ENCODE results near the gene WNK2.

Gene WNK2

DNA sequence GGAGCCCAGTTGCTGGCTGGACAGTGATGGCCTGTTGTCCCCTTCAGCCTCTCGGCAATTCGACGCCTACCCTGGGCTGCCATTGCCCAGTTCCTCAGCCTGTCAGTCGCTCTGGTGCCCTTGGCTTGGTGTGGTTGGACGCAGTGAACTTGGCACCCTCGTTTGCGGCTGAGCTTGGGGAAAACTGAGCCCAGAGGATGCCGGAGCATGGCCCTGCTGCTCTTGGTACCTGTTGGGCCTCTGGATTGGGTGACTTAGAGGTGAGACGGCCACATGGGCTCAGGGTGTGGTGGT, 16.5 kb downstream of the WNK2 start:
- DNase-seq (ENCODE audit: low read depth), result no peak

- DNase-seq (ENCODE audit: low read depth), result no peak
These were observed 17.0 kb downstream of the WNK2 start for GRCh38 chr9:93200989-93201334.

GRCh38 chr9:93203026-93203717, 19.2 kb downstream of the WNK2 start:
- DNase-seq (ENCODE audit: low read depth), result no peak

DNA sequence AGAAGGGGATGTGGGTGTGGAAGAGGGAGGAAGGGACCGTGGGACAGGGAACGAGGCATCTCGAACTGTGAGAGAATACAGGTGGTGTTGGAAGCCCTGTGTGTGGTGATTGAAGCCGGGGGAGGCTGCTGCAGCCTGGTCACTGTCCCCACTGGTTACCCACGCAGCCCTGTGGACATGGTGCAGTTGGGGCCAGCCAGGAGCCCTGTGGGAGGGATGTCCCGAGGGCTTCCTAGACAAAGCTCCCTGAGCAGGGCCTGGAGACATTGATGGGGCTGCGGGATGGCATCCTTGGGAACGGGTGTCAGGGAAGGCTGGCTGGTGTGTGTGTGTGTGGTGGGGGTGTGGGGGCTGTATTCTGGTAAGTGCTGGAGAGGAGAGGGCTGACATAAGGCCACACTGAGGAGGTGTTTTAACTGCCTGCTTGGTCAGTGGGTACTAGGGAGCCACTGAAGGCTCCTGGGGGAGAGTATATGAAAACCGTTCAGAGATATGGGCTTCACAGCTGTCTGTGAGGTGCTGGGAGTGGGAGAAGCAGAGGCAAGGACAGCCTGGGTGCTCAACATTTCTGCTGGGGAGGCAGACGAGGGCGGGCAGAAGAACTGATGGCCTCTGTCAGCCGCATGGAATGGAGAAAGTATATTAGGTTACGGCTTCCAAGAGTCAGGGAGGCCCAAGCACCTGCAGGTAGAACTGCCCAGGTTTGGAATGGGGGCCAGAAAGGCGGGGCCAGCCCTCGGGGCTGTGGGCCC, 20.0 kb downstream of the WNK2 start:
- DNase-seq (ENCODE audit: low read depth), result no peak

DNA sequence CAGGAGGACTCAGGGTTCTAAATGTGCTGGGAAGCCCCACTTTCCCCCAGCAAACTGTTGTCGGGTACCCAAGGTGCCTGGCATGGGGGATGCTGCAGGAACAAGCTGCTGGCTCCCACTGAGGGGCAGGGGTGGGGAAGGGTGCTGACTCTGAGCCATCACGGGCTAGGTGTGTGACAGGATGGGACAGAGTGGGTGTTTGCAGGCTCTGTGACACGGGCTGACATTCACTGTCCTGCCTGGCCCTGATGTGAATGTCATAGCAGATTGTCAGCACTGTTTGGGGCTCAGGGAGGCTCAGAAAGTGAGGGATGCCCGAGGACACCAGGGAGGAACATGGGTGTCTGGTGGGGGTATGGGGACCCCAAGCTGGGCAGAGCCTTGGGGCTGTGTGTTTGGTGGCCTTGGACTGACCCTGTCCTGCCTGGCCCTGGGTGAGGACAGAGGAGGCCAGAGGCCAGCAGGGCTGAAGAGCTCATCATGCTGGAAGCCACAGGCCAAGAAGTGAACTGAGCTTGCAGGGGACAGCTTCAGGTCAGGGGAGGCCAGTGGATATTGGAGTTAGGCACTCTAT, 20.6 kb downstream of the WNK2 start:
- DNase-seq (ENCODE audit: low read depth), result no peak

DNA sequence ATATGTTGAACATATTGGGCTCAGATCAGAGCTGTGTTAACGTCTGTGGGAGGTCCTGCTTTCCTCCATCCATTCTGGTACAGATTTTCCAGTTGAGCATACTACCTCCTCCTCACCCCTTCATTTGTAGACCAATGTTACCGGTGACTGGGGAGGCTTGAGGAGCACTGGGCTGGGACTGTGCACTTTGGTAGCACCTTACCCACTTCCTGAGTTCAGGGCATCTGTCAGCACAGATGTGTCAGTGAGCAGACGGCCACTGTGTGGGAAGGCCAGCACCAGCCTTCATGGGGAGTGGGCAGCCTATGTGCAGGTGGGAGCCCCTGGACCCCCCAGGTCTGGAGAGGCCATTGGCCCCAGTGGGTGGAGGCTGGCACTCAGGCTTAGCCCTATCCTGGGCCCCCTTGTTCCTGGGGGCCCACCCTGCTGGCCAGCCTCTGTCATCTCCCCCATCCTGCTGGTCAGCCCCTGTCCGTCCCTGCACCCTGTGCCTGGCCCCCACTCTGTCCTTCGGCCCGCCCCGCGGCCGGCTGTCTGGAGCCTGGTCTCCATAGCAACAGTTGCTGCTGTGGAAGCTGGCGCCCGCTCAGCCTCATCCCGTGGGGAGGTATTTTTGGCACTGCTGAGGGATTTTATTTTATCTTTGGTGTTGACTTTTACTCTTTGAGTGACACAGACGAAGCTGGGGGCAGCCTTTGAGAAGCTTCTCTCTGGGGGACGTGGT, 21.3 kb downstream of the WNK2 start:
- DNase-seq (ENCODE audit: low read depth), result no peak

DNA sequence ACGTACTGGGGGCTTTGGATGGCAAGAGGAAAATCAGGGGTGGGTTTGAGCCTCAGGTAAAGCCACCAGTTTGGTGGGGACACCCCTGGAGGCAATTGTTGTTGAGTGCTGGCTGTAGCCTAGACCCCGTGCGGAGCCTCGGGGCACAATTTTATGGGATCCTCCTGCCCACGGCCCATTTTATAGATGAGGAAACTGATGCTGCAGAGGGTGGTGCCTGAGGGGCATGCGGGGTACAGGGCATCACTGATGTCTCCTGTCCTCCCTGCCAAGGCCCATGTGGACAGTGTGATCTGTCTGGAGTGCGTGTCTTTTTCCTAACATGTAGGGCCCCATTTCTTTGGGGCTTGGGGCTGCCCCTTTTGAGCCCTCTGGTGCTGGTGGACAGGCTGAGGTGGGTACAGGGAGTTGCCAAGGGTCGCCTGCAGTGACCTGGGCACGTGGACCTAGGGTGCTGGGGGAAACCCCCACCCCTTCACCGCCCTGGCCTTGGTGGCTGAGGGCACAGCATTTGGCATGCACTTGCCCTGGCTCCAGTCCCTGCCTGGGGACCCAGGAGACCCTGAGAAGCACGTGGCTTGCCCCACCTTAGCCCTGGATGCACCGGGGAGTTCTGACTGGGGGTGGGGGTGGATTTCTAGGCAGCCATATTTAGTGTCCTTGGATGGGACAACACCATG, 22.1 kb downstream of the WNK2 start:
- no peak for DNase-seq (ENCODE audit: low read depth)

GRCh38 chr9:93206576-93207155, 22.7 kb downstream of the WNK2 start:
- no peak for DNase-seq (ENCODE audit: low read depth)

- DNase-seq (ENCODE audit: low read depth), result no peak
These were observed 23.4 kb downstream of the WNK2 start for GRCh38 chr9:93207326-93207814.

DNA sequence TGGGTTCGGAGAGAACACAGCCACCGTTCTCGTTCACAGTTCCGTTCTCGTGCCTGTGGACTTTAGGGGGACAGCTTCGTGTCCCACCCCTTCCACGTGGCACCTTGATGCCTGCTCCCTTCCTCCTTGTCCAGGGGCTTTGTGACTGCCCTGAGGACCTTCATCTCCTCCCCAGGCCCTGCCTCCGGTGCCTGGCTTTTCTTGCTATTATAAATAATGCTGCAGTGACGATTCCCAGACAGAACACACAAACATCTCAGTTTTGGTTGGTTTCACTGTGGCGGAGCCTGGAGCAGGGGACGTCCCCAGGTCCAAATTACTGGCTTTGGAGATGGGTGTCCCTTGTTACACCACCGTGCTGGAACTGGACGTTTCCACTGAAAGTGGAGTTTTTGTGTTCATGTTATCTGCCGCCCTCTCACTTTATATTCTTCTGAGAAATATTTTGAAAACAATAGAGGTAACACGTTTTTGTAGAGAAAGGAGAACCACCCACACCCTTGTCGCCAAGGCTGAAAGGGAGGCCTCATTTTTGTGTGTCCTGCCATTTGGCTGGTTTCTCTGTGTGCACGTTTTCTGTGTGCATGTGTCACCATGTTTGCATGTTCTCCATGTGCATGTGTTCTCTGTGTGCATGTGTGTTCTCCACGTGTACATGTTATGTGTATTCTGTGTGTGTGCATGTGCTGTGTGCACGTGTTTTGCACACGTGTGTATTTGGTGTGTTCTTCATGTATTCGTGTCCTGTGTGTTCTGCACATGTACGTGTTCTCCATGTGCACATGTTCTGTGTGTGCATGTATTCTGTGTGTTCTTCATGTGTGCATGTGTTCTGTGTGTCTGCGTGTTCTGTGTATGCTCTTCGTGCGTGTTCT, 24.2 kb downstream of the WNK2 start:
- no peak for DNase-seq (ENCODE audit: low read depth)

GRCh38 chr9:93209097-93209496, 25.2 kb downstream of the WNK2 start:
- no peak for DNase-seq (ENCODE audit: low read depth)

- DNase-seq (ENCODE audit: low read depth), result no peak
These were observed 25.8 kb downstream of the WNK2 start for GRCh38 chr9:93209576-93210323.

DNA sequence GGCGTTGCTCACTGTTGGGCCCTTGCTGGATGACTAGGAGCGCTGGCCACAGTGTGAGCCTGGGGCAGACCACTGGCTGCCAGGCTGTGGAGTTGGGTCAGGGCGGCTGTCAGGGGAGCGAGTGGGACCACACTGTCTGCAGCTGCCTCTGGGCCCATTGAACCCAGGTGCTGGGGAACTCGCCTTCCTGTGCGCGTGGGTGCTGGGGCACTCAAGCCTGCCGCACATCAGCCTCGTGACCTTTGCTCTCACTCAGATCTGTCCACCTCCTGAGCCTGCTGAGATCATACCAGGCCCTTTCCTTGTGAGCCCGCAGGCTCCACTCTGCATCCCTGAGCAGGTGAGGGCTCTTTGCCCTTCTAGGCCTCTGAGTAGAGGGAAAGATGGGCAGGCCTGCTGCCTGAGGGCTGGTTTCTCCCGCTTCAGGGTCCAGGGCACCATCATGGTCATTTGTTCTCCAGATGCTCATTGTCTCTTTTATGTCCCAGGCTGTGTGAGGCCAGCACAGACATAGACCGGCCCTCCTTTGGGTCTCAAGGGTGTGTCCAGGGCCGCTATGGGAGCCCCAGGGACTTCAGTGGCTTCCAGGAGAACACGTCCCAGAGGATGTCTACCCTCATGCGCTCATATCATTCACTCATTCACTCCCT, 26.5 kb downstream of the WNK2 start:
- DNase-seq (ENCODE audit: low read depth), result no peak

GRCh38 chr9:93210974-93211653, 27.2 kb downstream of the WNK2 start:
- no peak for DNase-seq (ENCODE audit: low read depth)

- DNase-seq (ENCODE audit: low read depth), result no peak
These were observed 27.7 kb downstream of the WNK2 start for GRCh38 chr9:93211654-93212001.

- DNase-seq (ENCODE audit: low read depth), result no peak
These were observed 28.5 kb downstream of the WNK2 start for GRCh38 chr9:93212409-93212808.

GRCh38 chr9:93216073-93216365, 32.1 kb downstream of the WNK2 start:
- DNase-seq (ENCODE audit: low read depth), result no peak

GRCh38 chr9:93217706-93218105, 33.8 kb downstream of the WNK2 start:
- DNase-seq (ENCODE audit: low read depth), result no peak

GRCh38 chr9:93218161-93218560, 34.2 kb downstream of the WNK2 start:
- DNase-seq (ENCODE audit: low read depth), result no peak
